HG03280 (cell line): Measurements from ENCODE around the gene HMGB2.
A peak's percentile ranks its signal among the peaks of the same experiment; 100 is the strongest.

Experiments used
- ATAC-seq: cut with Tn5 transposase; IDR thresholded peaks from one replicate; pipeline ENCODE4 v1.9.1; 2021; ENCODE audit warnings: mild to moderate bottlenecking, moderate library complexity; ENCODE audit not compliant: unreplicated experiment

The HMGB2 gene

GRCh38 chr4:173288698-173289352 lies 45.3 kb downstream of the HMGB2 start:
- ATAC-seq = peak; percentile 44

- ATAC-seq = peak; percentile 71
These were observed 45.9 kb downstream of the HMGB2 start for GRCh38 chr4:173288296-173288695.

GRCh38 chr4:173287486-173287885 lies 46.7 kb downstream of the HMGB2 start:
- no peak for ATAC-seq

GRCh38 chr4:173284463-173284862 lies 49.7 kb downstream of the HMGB2 start:
- ATAC-seq = no peak

GRCh38 chr4:173282626-173283025 lies 51.5 kb downstream of the HMGB2 start:
- ATAC-seq = no peak

- no peak for ATAC-seq
These were observed 51.9 kb downstream of the HMGB2 start for GRCh38 chr4:173282256-173282562.

- ATAC-seq = no peak
These were observed 52.5 kb downstream of the HMGB2 start for GRCh38 chr4:173281406-173282255.
